ENCODE results near the gene ZSCAN29.

ZSCAN29 gene

DNA sequence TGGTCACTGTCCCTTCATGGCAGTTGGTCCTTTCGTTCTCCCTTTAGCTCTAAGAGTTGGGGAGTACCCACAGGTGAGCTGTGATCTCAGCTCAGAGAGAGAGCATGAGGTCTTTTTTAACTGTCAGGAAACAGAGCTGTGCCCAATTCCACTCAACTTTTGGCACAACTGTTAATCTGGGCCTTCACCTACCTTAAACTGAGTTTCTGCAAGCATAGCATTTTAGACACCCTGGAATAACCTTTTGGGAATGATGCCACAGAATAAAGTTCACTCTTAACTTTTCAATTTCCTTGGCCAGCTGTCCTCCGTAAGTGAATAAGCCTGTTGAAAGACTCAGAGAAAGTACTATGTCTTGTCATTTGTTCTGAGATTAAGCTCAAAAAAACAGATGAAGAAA, 36.0 kb upstream of the ZSCAN29 start:
- Histone ChIP-seq H3K4me2 (ENCODE audit: low read length) (no peak overlapping the region), H3K27me3 (ENCODE audit: insufficient read depth, low read length) (no peaks in the 10 kb centered on the region), H4K20me1 (ENCODE audit: insufficient read depth, low read length) (no peaks in the 10 kb centered on the region), H3K27ac (ENCODE audit: low read depth, low read length, poor library complexity, severe bottlenecking) (no peak overlapping the region), H3K79me2 (ENCODE audit: insufficient read depth, low read length) (no peaks in the 10 kb centered on the region), H3K9me2 (ENCODE audit: low read depth, low read length) (no peaks in the 10 kb centered on the region), H3K4me1 (ENCODE audit: insufficient read depth, low read length, severe bottlenecking) (no peaks in the 10 kb centered on the region), H3K4me3 (ENCODE audit: low read depth, low read length, poor library complexity, severe bottlenecking) (no peak overlapping the region), H3K36me3 (ENCODE audit: insufficient read depth, low read length) (peaks cover 98% of the 10 kb centered on the region), H3K9me3 (ENCODE audit: low read length) (no peaks in the 10 kb centered on the region), H3K9ac (ENCODE audit: low read length) (no peak overlapping the region), H2AFZ (ENCODE audit: low read length) (no peak overlapping the region), H3F3A (ENCODE audit: insufficient read depth, low read length) (no peaks in the 10 kb centered on the region)
- no peak for TF ChIP-seq CTCF (IDR thresholded peaks at IDR 0.05; ENCODE audit: low read length)
- no peak for TF ChIP-seq EZH2 (IDR thresholded peaks at IDR 0.05; ENCODE audit: borderline replicate concordance, low read length)

GRCh38 chr15:43406189-43406588, 35.3 kb upstream of the ZSCAN29 start:
- no peak for TF ChIP-seq EZH2 (IDR thresholded peaks at IDR 0.05; ENCODE audit: borderline replicate concordance, low read length)
- no peak for TF ChIP-seq CTCF (IDR thresholded peaks at IDR 0.05; ENCODE audit: low read length)
- no peaks in the 10 kb centered on the region for H3K9me2 ChIP-seq (ENCODE audit: low read depth, low read length)
- peaks cover 99% of the 10 kb centered on the region for H3K36me3 ChIP-seq (ENCODE audit: insufficient read depth, low read length)
- H3K27ac ChIP-seq (ENCODE audit: low read depth, low read length, poor library complexity, severe bottlenecking): no peak overlapping the region
- H2AFZ ChIP-seq (ENCODE audit: low read length): no peak overlapping the region
- H3K4me2 ChIP-seq (ENCODE audit: low read length): no peak overlapping the region
- no peaks in the 10 kb centered on the region for H4K20me1 ChIP-seq (ENCODE audit: insufficient read depth, low read length)
- no peak overlapping the region for H3K4me3 ChIP-seq (ENCODE audit: low read depth, low read length, poor library complexity, severe bottlenecking)
- no peaks in the 10 kb centered on the region for H3K79me2 ChIP-seq (ENCODE audit: insufficient read depth, low read length)
- H3F3A ChIP-seq (ENCODE audit: insufficient read depth, low read length): no peaks in the 10 kb centered on the region
- H3K9me3 ChIP-seq (ENCODE audit: low read length): no peaks in the 10 kb centered on the region
- H3K9ac ChIP-seq (ENCODE audit: low read length): no peak overlapping the region
- no peaks in the 10 kb centered on the region for H3K27me3 ChIP-seq (ENCODE audit: insufficient read depth, low read length)
- H3K4me1 ChIP-seq (ENCODE audit: insufficient read depth, low read length, severe bottlenecking): no peaks in the 10 kb centered on the region

DNA sequence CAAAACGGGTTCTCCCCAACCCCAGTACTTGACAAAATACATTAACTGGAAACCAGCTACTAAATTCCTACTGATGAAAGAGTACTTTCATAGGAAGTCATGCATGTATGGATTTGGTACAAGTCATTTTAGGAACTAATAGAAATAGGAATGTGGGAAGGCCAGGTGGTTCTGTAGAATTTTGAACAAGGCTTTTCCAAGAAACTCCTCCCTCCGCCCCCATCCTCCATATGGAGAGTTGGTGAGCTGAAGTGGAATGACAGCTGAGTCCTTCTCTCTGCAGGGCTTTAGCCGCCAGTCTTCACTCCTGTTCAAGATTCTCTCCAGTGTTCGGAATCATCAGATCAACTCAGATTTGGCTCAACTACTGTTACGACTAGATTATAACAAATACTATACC, 33.3 kb upstream of the ZSCAN29 start:
- Histone ChIP-seq H3K4me3 (ENCODE audit: low read depth, low read length, poor library complexity, severe bottlenecking) (no peak overlapping the region), H3K36me3 (ENCODE audit: insufficient read depth, low read length) (peaks cover 98% of the 10 kb centered on the region), H3K4me1 (ENCODE audit: insufficient read depth, low read length, severe bottlenecking) (no peaks in the 10 kb centered on the region)

More for the DNA sequence above, 33.3 kb upstream of the ZSCAN29 start:
- H2AFZ ChIP-seq (ENCODE audit: low read length): no peak overlapping the region
- no peaks in the 10 kb centered on the region for H3K9me2 ChIP-seq (ENCODE audit: low read depth, low read length)
- no peak overlapping the region for H3K4me2 ChIP-seq (ENCODE audit: low read length)
- H3K27ac ChIP-seq (ENCODE audit: low read depth, low read length, poor library complexity, severe bottlenecking): no peak overlapping the region
- H3K27me3 ChIP-seq (ENCODE audit: insufficient read depth, low read length): no peaks in the 10 kb centered on the region
- H3F3A ChIP-seq (ENCODE audit: insufficient read depth, low read length): no peaks in the 10 kb centered on the region
- no peaks in the 10 kb centered on the region for H4K20me1 ChIP-seq (ENCODE audit: insufficient read depth, low read length)
- TF ChIP-seq CTCF (IDR thresholded peaks at IDR 0.05; ENCODE audit: low read length) (no peak), EZH2 (IDR thresholded peaks at IDR 0.05; ENCODE audit: borderline replicate concordance, low read length) (no peak)
- H3K9ac ChIP-seq (ENCODE audit: low read length): no peak overlapping the region
- H3K79me2 ChIP-seq (ENCODE audit: insufficient read depth, low read length): no peaks in the 10 kb centered on the region
- no peaks in the 10 kb centered on the region for H3K9me3 ChIP-seq (ENCODE audit: low read length)
